H1 (cell line): ENCODE data around the gene NUTM2G.
"Not testable (repeated sequence)": the region's sequence is repeated elsewhere in the genome, so short reads cannot be mapped to it uniquely, and the experiment has no call there.

ENCODE experiments used
- BACH1 ChIP-seq: IDR thresholded peaks from 2 replicates; pipeline ENCODE4 v1.6.1; 2012; ENCODE audit warnings: low read length, improper control_type of control experiment
- BRCA1 ChIP-seq: IDR thresholded peaks from 2 replicates; pipeline ENCODE4 v1.6.1; 2012; ENCODE audit warnings: low read depth, low read length, improper control_type of control experiment
- CBX8 ChIP-seq: fragments of 300-800, 300-1000 bp; sonication (generic); IDR thresholded peaks from 2 replicates; pipeline ENCODE4 v1.7.1; 2016; ENCODE audit warnings: low read depth, low read length, borderline replicate concordance
- CTCF ChIP-seq, 3 experiments: IDR thresholded peaks; 1 replicate in 2 of 3; 2 replicates in 1 of 3; pipeline versions ENCODE4 v1.5.1 to v1.6.1; 2011; ENCODE audit warnings: low read length in 3 of 3, mild to moderate bottlenecking in 3 of 3, inconsistent platforms in 2 of 3, low read depth in 1 of 3, moderate library complexity in 1 of 3; ENCODE audit not compliant: insufficient read depth in 1 of 3; ENCODE audit errors: control extremely low read depth in 1 of 3
- EGR1 ChIP-seq: IDR thresholded peaks from 2 replicates; pipeline ENCODE4 v1.6.1; 2011; ENCODE audit warnings: low read depth, low read length, borderline replicate concordance
- HDAC6 ChIP-seq: IDR thresholded peaks from one replicate; pipeline ENCODE4 v1.7.1; 2012; ENCODE audit warnings: low read depth, mild to moderate bottlenecking, inconsistent platforms, low read length, moderate library complexity
- JUND ChIP-seq: IDR thresholded peaks from 2 replicates; pipeline ENCODE4 v1.6.1; 2011; ENCODE audit warnings: mild to moderate bottlenecking, improper control_type of control experiment, low read length
- TAF1 ChIP-seq: IDR thresholded peaks from 2 replicates; pipeline ENCODE4 v1.6.1; 2011; ENCODE audit warnings: mild to moderate bottlenecking, low read depth, low read length
- TCF12 ChIP-seq: IDR thresholded peaks from 2 replicates; pipeline ENCODE4 v1.6.1; 2011; ENCODE audit warnings: low read depth, mild to moderate bottlenecking, low read length

GRCh38 chr9:96904947-96905722 lies 23.5 kb upstream of the NUTM2G start:
- not testable (repeated sequence) for TF ChIP-seq HDAC6; BACH1; JUND; TCF12; CBX8; TAF1; CTCF (IDR thresholded peaks at IDR 0.05; ENCODE audit: control extremely low read depth in 1 of 3, insufficient read depth in 1 of 3, low read depth in 1 of 3, low read length in 3 of 3); EGR1; BRCA1
